Mucosa of rectum (tissue), 2 donors: ENCODE data around the gene RUSC1.
"Not testable (repeated sequence)": the region's sequence is repeated elsewhere in the genome, so short reads cannot be mapped to it uniquely, and the experiment has no call there.

Experiments
- H3K27ac ChIP-seq, 2 donors: one replicate each; pipeline ENCODE4 v1.7.0; 2013; ENCODE audit warnings: inconsistent platforms in 2 of 2, low read depth in 2 of 2, low read length in 2 of 2
- H3K27me3 ChIP-seq, 2 donors: one replicate each; pipeline ENCODE4 v1.7.0; 2013; ENCODE audit warnings: low read length in 2 of 2; ENCODE audit not compliant: control insufficient read depth in 2 of 2, insufficient read depth in 2 of 2
- H3K36me3 ChIP-seq, 2 donors: one replicate each; pipeline ENCODE4 v1.7.0; 2013; ENCODE audit warnings: low read length in 2 of 2; ENCODE audit not compliant: control insufficient read depth in 2 of 2, insufficient read depth in 2 of 2
- H3K4me1 ChIP-seq, 2 donors: one replicate each; pipeline ENCODE4 v1.7.0; 2013; ENCODE audit warnings: low read length in 2 of 2, mild to moderate bottlenecking in 1 of 2; ENCODE audit not compliant: control insufficient read depth in 2 of 2, insufficient read depth in 2 of 2
- H3K4me3 ChIP-seq, 2 donors: one replicate each; pipeline ENCODE4 v1.7.0; 2013; ENCODE audit warnings: low read length in 2 of 2
- H3K9ac ChIP-seq, 2 donors: one replicate each; pipeline ENCODE4 v1.7.0; 2013; ENCODE audit warnings: low read length in 2 of 2, low read depth in 1 of 2, mild to moderate bottlenecking in 1 of 2
- H3K9me3 ChIP-seq, 2 donors: one replicate each; pipeline ENCODE4 v1.7.0; 2013; ENCODE audit warnings: low read length in 2 of 2; ENCODE audit not compliant: control insufficient read depth in 2 of 2
- donor health status: healthy.
- donor health status: Normal muscosa, but diverticular disease.

Gene RUSC1

GRCh38 chr1:155323729-155324036, 3.0 kb downstream of the RUSC1 start:
- peaks cover 20 to 28% of the 10 kb centered on the region in 2 donors for H3K36me3 ChIP-seq
- H3K4me1 ChIP-seq = peaks cover 34% of the 10 kb centered on the region in 2 donors
- peak overlapping the region; percentile 95 to 96 for H3K9ac ChIP-seq
- peak overlapping the region; percentile 99 to 100 for H3K27ac ChIP-seq
- no peaks in the 10 kb centered on the region for H3K27me3 ChIP-seq
- no peaks in the 10 kb centered on the region for H3K9me3 ChIP-seq
- peak overlapping the region; percentile 91 to 93 for H3K4me3 ChIP-seq

DNA sequence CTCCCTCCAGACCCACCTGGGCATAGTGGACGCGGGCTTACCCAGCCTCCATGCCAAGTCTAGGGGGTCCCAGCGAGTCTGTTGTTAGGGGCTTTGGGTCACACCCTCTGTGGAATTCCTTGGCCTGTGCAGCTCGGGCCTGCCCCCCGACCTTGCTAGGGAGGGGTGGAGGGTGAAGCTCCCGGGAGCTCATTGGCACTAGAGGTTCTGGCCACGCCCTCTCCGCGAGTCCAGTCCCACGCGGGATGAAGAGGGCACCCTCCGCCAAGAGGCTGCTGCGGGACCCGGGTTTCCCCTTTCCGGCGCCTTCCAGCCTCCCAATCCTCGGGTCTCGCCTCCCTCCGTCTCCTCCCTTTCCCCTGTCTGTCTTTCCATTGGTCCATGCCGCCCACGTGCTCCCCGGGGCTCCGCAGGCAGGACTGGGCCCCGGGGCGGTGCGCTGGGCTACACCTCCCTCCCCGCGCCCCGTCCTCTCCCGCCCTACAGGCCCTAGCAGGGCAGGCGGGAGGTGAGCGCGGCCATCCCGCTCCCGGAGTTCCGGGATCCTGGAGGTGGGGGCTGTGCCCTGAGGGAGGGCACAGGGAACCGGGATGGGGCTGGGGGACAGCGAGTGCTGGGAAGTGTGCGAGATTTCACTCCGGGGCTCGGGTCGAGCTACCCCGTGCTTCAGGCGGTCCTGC, 3.5 kb downstream of the RUSC1 start:
- Histone ChIP-seq H3K9ac (peak overlapping the region; percentile 95 to 96), H3K4me3 (peak overlapping the region; percentile 91 to 93), H3K36me3 (peaks cover 19 to 25% of the 10 kb centered on the region in 2 donors), H3K4me1 (peaks cover 34% of the 10 kb centered on the region in 2 donors), H3K27ac (peak overlapping the region; percentile 99 to 100), H3K9me3 (no peaks in the 10 kb centered on the region), H3K27me3 (no peaks in the 10 kb centered on the region)

GRCh38 chr1:155324717-155325602, 4.3 kb downstream of the RUSC1 start:
- H3K4me1 ChIP-seq = peaks cover 32 to 34% of the 10 kb centered on the region in 2 donors
- peak overlapping the region; percentile 99 to 100 for H3K27ac ChIP-seq
- H3K9me3 ChIP-seq = no peaks in the 10 kb centered on the region
- H3K4me3 ChIP-seq = peak overlapping the region; percentile 91 to 93
- H3K27me3 ChIP-seq = no peaks in the 10 kb centered on the region
- H3K36me3 ChIP-seq = peaks cover 16 to 23% of the 10 kb centered on the region in 2 donors
- H3K9ac ChIP-seq = peak overlapping the region; percentile 87 to 95

DNA sequence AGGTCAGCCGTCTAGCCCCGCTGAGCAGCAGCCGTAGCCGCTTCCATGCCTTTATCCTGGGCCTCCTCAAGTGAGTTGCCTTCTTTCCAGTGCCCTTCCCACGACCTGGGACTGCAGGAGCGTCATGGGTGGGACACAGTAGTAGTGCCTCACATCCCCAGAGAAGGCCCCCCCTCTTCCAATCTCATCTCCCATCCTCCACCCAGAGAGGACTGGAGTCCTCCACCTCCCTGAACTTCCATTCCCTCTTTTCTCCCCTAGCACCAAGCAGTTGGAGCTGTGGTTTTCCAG, 4.9 kb downstream of the RUSC1 start:
- Histone ChIP-seq H3K9ac (peak overlapping the region; percentile 54 to 95), H3K27ac (peak overlapping the region; percentile 99 to 100), H3K4me1 (peaks cover 30 to 32% of the 10 kb centered on the region in 2 donors), H3K9me3 (no peaks in the 10 kb centered on the region), H3K4me3 (peak overlapping the region; percentile 91 to 93), H3K36me3 (peaks cover 21 to 29% of the 10 kb centered on the region in 2 donors), H3K27me3 (no peaks in the 10 kb centered on the region)

GRCh38 chr1:155326020-155326526, 5.4 kb downstream of the RUSC1 start:
- H3K9ac ChIP-seq = peak overlapping the region in 1 of 2 donors; percentile 14

GRCh38 chr1:155326631-155327037, 5.9 kb downstream of the RUSC1 start:
- Histone ChIP-seq H3K9ac (no peak overlapping the region), H3K27me3 (no peaks in the 10 kb centered on the region), H3K27ac (no peak overlapping the region), H3K4me3 (no peak overlapping the region), H3K4me1 (peaks cover 21 to 22% of the 10 kb centered on the region in 2 donors), H3K36me3 (peaks cover 30 to 35% of the 10 kb centered on the region in 2 donors), H3K9me3 (no peaks in the 10 kb centered on the region)

More at GRCh38 chr1:155326020-155326526, 5.4 kb downstream of the RUSC1 start:
- H3K27me3 ChIP-seq = no peaks in the 10 kb centered on the region
- peaks cover 27 to 28% of the 10 kb centered on the region in 2 donors for H3K4me1 ChIP-seq
- peaks cover 26 to 34% of the 10 kb centered on the region in 2 donors for H3K36me3 ChIP-seq
- H3K27ac ChIP-seq = no peak overlapping the region
- H3K9me3 ChIP-seq = no peaks in the 10 kb centered on the region
- peak overlapping the region in 1 of 2 donors; percentile 93 for H3K4me3 ChIP-seq

GRCh38 chr1:155327981-155328380, 7.3 kb downstream of the RUSC1 start:
- Histone ChIP-seq H3K4me3 (no peak overlapping the region), H3K27ac (no peak overlapping the region), H3K36me3 (peaks cover 30 to 35% of the 10 kb centered on the region in 2 donors), H3K27me3 (no peaks in the 10 kb centered on the region), H3K9me3 (no peaks in the 10 kb centered on the region), H3K4me1 (peaks cover 11 to 12% of the 10 kb centered on the region in 2 donors), H3K9ac (no peak overlapping the region)

DNA sequence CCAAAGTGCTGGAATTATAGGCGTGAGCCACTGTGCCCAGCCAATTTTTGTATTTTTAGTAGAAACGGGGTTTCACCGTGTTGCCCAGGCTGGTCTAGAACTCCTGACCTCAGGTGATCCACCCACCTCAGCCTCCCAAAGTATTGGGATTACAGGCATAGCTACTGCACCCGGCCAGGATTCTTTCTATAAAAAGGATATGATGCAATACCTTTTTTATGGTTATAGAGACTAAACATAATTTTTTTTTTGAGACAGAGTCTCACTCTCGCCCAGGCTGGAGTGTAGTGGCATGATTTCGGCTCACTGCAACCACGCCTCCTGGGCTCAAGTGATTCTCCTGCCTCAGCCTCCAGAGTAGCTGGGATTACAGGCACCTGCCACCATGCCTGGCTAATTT, 8.2 kb downstream of the RUSC1 start:
- H3K9me3 ChIP-seq, H3K27ac ChIP-seq, H3K9ac ChIP-seq, H3K4me3 ChIP-seq, H3K27me3 ChIP-seq: not testable (repeated sequence)
- peaks cover 33 to 41% of the 10 kb centered on the region in 2 donors for H3K36me3 ChIP-seq
- H3K4me1 ChIP-seq = peaks cover 11 to 12% of the 10 kb centered on the region in 2 donors

- H3K27me3 ChIP-seq = no peaks in the 10 kb centered on the region
- H3K4me1 ChIP-seq = peaks cover 11 to 12% of the 10 kb centered on the region in 2 donors
- no peaks in the 10 kb centered on the region for H3K9me3 ChIP-seq
- peaks cover 33 to 48% of the 10 kb centered on the region in 2 donors for H3K36me3 ChIP-seq
- no peak overlapping the region for H3K9ac ChIP-seq
- H3K27ac ChIP-seq = no peak overlapping the region
- no peak overlapping the region for H3K4me3 ChIP-seq
Observed at GRCh38 chr1:155329980-155330598, 9.4 kb downstream of the RUSC1 start.

GRCh38 chr1:155334962-155335361, 14.3 kb downstream of the RUSC1 start:
- no peaks in the 10 kb centered on the region for H3K9me3 ChIP-seq
- H3K27ac ChIP-seq = no peak overlapping the region
- H3K4me1 ChIP-seq = no peaks in the 10 kb centered on the region
- peaks cover 49 to 65% of the 10 kb centered on the region in 2 donors for H3K36me3 ChIP-seq
- H3K4me3 ChIP-seq = no peak overlapping the region
- no peaks in the 10 kb centered on the region for H3K27me3 ChIP-seq
- no peak overlapping the region for H3K9ac ChIP-seq
